Measurements from ENCODE around the gene GRAMD1C.

GRAMD1C gene

GRCh38 chr3:113838631-113839209 is at the start of gene GRAMD1C:
Gene GRAMD1C (plus strand): TSS chr3:113838788. CDS start chr3:113838910, 122 bp downstream.
- Histone ChIP-seq H3K4me1 (ENCODE audit: control insufficient read depth, insufficient read depth, low read length) (no peaks in the 10 kb centered on the region), H3K9ac (ENCODE audit: low read depth, low read length) (peak within 1 kb of the TSS; percentile 16), H3K27me3 (ENCODE audit: control insufficient read depth, insufficient read depth, low read length) (peaks cover 2% of the 10 kb centered on the region), H3K9me3 (ENCODE audit: control insufficient read depth, insufficient read depth, low read length) (no peaks in the 10 kb centered on the region), H3K4me3 (ENCODE audit: low read depth, low read length) (peak within 1 kb of the TSS; percentile 73), H3K36me3 (ENCODE audit: control insufficient read depth, insufficient read depth, low read length) (no peaks in the 10 kb centered on the region)

GRCh38 chr3:113791381-113791780 is 47.2 kb upstream of the GRAMD1C start:
- H3K27me3 ChIP-seq (ENCODE audit: control insufficient read depth, insufficient read depth, low read length): no peaks in the 10 kb centered on the region
- H3K4me1 ChIP-seq (ENCODE audit: control insufficient read depth, insufficient read depth, low read length): no peaks in the 10 kb centered on the region
- no peak overlapping the region for H3K4me3 ChIP-seq (ENCODE audit: low read depth, low read length)
- H3K36me3 ChIP-seq (ENCODE audit: control insufficient read depth, insufficient read depth, low read length): peaks cover 5% of the 10 kb centered on the region
- H3K9ac ChIP-seq (ENCODE audit: low read depth, low read length): no peak overlapping the region
- H3K9me3 ChIP-seq (ENCODE audit: control insufficient read depth, insufficient read depth, low read length): no peaks in the 10 kb centered on the region

DNA sequence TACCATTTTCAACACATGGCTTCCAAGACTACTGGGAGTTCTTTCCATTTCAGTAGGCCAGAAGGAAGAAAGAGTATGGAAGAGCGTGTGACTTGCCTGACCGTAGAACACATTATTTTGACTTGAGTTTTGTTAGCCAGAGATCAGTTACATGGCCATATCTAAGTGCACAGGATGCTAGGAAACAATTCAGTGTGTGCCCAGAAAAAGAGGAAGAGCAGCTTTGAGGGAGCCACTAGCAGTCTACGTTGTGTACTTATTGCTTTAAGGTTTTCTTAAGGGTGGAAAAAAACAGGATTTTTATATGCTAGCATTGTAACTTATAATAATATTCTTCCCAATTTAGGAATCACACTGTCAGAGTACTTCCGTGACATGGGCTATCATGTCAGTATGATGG is 44.1 kb upstream of the GRAMD1C start:
- Histone ChIP-seq H3K4me1 (ENCODE audit: control insufficient read depth, insufficient read depth, low read length) (no peaks in the 10 kb centered on the region), H3K4me3 (ENCODE audit: low read depth, low read length) (no peak overlapping the region), H3K9me3 (ENCODE audit: control insufficient read depth, insufficient read depth, low read length) (no peaks in the 10 kb centered on the region), H3K27me3 (ENCODE audit: control insufficient read depth, insufficient read depth, low read length) (no peaks in the 10 kb centered on the region), H3K36me3 (ENCODE audit: control insufficient read depth, insufficient read depth, low read length) (peaks cover 5% of the 10 kb centered on the region), H3K9ac (ENCODE audit: low read depth, low read length) (no peak overlapping the region)

GRCh38 chr3:113795693-113796092 is 42.9 kb upstream of the GRAMD1C start:
- Histone ChIP-seq H3K9ac (ENCODE audit: low read depth, low read length) (no peak overlapping the region), H3K27me3 (ENCODE audit: control insufficient read depth, insufficient read depth, low read length) (no peaks in the 10 kb centered on the region), H3K36me3 (ENCODE audit: control insufficient read depth, insufficient read depth, low read length) (peaks cover 5% of the 10 kb centered on the region)

DNA sequence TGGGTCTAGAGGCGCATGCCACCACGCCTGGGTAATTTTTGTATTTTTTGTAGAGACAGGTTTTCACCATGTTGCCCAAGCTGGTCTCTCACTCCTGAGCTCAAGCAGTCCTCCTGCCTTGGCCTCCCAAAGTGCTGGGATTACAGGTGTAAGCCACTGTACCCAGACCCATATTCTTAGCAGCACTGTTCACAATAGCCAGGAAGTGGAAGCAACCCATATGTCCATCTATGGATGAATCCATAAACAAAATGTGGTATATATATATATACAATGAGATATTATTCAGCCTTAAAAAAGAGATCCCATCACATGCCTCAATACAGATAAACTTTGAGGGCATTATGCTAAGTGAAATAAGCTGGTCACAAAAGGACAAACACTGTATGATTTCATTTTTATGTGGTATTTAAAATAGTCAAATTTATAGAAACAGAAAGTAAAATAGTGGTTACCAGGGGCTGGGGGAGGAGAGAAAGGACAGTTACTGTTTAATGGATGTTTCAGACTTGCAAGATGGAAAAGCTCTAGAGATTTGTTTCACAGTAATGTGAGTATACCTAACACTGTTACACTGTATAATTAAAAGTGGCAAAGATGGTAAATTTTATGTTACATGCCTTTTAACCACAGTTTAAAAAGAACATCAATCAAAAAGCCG is 35.7 kb upstream of the GRAMD1C start:
- H3K9ac ChIP-seq (ENCODE audit: low read depth, low read length): no peak overlapping the region
- H3K27me3 ChIP-seq (ENCODE audit: control insufficient read depth, insufficient read depth, low read length): no peaks in the 10 kb centered on the region

More at GRCh38 chr3:113795693-113796092, 42.9 kb upstream of the GRAMD1C start:
- Histone ChIP-seq H3K9me3 (ENCODE audit: control insufficient read depth, insufficient read depth, low read length) (no peaks in the 10 kb centered on the region), H3K4me3 (ENCODE audit: low read depth, low read length) (no peak overlapping the region), H3K4me1 (ENCODE audit: control insufficient read depth, insufficient read depth, low read length) (no peaks in the 10 kb centered on the region)

DNA sequence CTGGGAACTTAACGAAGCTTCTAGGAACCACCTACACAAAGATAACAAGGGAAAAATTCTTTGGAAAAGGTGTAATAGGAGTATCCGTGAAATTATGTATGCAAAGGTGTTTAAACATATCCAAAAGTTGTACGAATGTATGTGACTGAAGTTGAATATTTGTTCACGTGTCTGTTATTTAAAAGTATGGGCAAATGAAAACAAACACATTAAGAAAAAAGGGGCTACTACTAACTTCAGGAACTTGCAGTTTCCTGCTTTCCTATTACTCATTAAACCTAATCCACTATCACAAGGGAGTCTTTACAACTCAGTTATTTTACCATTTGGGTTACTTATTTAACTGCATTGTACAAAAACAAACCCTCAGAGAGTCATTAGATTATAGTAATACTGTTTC is 33.9 kb upstream of the GRAMD1C start:
- no peaks in the 10 kb centered on the region for H3K27me3 ChIP-seq (ENCODE audit: control insufficient read depth, insufficient read depth, low read length)
- peaks cover 12% of the 10 kb centered on the region for H3K36me3 ChIP-seq (ENCODE audit: control insufficient read depth, insufficient read depth, low read length)
- no peaks in the 10 kb centered on the region for H3K9me3 ChIP-seq (ENCODE audit: control insufficient read depth, insufficient read depth, low read length)
- H3K4me3 ChIP-seq (ENCODE audit: low read depth, low read length): no peak overlapping the region
- H3K9ac ChIP-seq (ENCODE audit: low read depth, low read length): no peak overlapping the region
- H3K4me1 ChIP-seq (ENCODE audit: control insufficient read depth, insufficient read depth, low read length): no peaks in the 10 kb centered on the region

More for the DNA sequence above, 35.7 kb upstream of the GRAMD1C start:
- Histone ChIP-seq H3K36me3 (ENCODE audit: control insufficient read depth, insufficient read depth, low read length) (peaks cover 12% of the 10 kb centered on the region), H3K4me1 (ENCODE audit: control insufficient read depth, insufficient read depth, low read length) (no peaks in the 10 kb centered on the region), H3K9me3 (ENCODE audit: control insufficient read depth, insufficient read depth, low read length) (no peaks in the 10 kb centered on the region), H3K4me3 (ENCODE audit: low read depth, low read length) (no peak overlapping the region)

GRCh38 chr3:113805249-113805648 is 33.3 kb upstream of the GRAMD1C start:
- H3K4me3 ChIP-seq (ENCODE audit: low read depth, low read length): no peak overlapping the region
- peaks cover 12% of the 10 kb centered on the region for H3K36me3 ChIP-seq (ENCODE audit: control insufficient read depth, insufficient read depth, low read length)

DNA sequence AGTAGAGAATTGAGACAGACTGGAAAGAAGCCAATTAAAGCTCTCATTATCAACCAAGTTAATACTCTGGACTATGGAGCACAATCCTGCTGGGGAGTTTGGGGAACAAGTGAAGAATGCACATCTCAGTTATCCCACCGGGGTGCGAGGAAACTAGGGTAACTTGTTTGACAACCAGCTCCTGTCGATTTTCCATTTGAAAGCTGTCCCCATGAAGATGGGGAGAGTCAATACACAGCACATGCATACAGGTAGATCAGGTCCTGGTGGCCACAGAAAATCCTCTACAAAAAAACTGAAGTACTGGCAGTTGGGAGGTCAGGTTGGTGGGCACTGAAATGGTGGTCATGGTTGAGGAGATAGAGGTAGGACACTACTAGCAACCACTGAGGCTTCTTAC is 25.7 kb upstream of the GRAMD1C start:
- Histone ChIP-seq H3K9me3 (ENCODE audit: control insufficient read depth, insufficient read depth, low read length) (no peaks in the 10 kb centered on the region), H3K4me1 (ENCODE audit: control insufficient read depth, insufficient read depth, low read length) (no peaks in the 10 kb centered on the region), H3K9ac (ENCODE audit: low read depth, low read length) (no peak overlapping the region), H3K27me3 (ENCODE audit: control insufficient read depth, insufficient read depth, low read length) (no peaks in the 10 kb centered on the region), H3K36me3 (ENCODE audit: control insufficient read depth, insufficient read depth, low read length) (no peaks in the 10 kb centered on the region), H3K4me3 (ENCODE audit: low read depth, low read length) (no peak overlapping the region)

More at GRCh38 chr3:113805249-113805648, 33.3 kb upstream of the GRAMD1C start:
- Histone ChIP-seq H3K9me3 (ENCODE audit: control insufficient read depth, insufficient read depth, low read length) (no peaks in the 10 kb centered on the region), H3K9ac (ENCODE audit: low read depth, low read length) (no peak overlapping the region), H3K27me3 (ENCODE audit: control insufficient read depth, insufficient read depth, low read length) (no peaks in the 10 kb centered on the region), H3K4me1 (ENCODE audit: control insufficient read depth, insufficient read depth, low read length) (no peaks in the 10 kb centered on the region)

GRCh38 chr3:113819866-113820265 is 18.7 kb upstream of the GRAMD1C start:
- Histone ChIP-seq H3K9me3 (ENCODE audit: control insufficient read depth, insufficient read depth, low read length) (no peaks in the 10 kb centered on the region), H3K4me3 (ENCODE audit: low read depth, low read length) (no peak overlapping the region), H3K36me3 (ENCODE audit: control insufficient read depth, insufficient read depth, low read length) (no peaks in the 10 kb centered on the region), H3K9ac (ENCODE audit: low read depth, low read length) (no peak overlapping the region), H3K27me3 (ENCODE audit: control insufficient read depth, insufficient read depth, low read length) (no peaks in the 10 kb centered on the region), H3K4me1 (ENCODE audit: control insufficient read depth, insufficient read depth, low read length) (no peaks in the 10 kb centered on the region)

- no peaks in the 10 kb centered on the region for H3K27me3 ChIP-seq (ENCODE audit: control insufficient read depth, insufficient read depth, low read length)
- no peak overlapping the region for H3K9ac ChIP-seq (ENCODE audit: low read depth, low read length)
- no peaks in the 10 kb centered on the region for H3K36me3 ChIP-seq (ENCODE audit: control insufficient read depth, insufficient read depth, low read length)
- H3K4me1 ChIP-seq (ENCODE audit: control insufficient read depth, insufficient read depth, low read length): no peaks in the 10 kb centered on the region
- no peaks in the 10 kb centered on the region for H3K9me3 ChIP-seq (ENCODE audit: control insufficient read depth, insufficient read depth, low read length)
- no peak overlapping the region for H3K4me3 ChIP-seq (ENCODE audit: low read depth, low read length)
Measured at GRCh38 chr3:113825090-113825489, 13.5 kb upstream of the GRAMD1C start.

- Histone ChIP-seq H3K9me3 (ENCODE audit: control insufficient read depth, insufficient read depth, low read length) (no peaks in the 10 kb centered on the region), H3K36me3 (ENCODE audit: control insufficient read depth, insufficient read depth, low read length) (no peaks in the 10 kb centered on the region), H3K27me3 (ENCODE audit: control insufficient read depth, insufficient read depth, low read length) (no peaks in the 10 kb centered on the region), H3K4me3 (ENCODE audit: low read depth, low read length) (no peak overlapping the region), H3K9ac (ENCODE audit: low read depth, low read length) (no peak overlapping the region), H3K4me1 (ENCODE audit: control insufficient read depth, insufficient read depth, low read length) (peaks cover 3% of the 10 kb centered on the region)
Measured at GRCh38 chr3:113828600-113828999, 10.0 kb upstream of the GRAMD1C start.

Measured in iPS-15b (cell line).